Measurements from ENCODE around the gene TMEM54.

Gene TMEM54

DNA sequence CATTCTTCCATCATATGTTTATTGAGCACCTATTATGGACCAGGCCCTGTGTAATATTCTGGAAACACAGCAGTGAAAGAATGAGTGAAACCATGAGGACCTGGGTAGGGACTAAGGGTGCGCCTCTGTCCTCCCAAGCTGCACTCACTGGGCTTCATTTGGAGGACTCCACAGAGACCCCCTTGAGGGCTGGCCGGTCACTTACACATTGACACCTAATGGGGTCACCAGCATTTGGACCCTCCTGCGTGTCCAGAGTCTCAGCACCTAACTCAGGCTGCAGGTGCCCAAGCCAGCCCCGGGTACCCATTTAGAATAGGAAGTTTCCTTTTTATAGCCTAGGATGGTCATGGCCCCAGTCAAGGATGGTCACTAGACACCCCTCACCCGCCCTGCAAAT, 27.7 kb downstream of the TMEM54 start:
- H3K4me3 ChIP-seq (ENCODE audit: low read depth, low read length) = no peak overlapping the region
- TF ChIP-seq, protein P1, sequence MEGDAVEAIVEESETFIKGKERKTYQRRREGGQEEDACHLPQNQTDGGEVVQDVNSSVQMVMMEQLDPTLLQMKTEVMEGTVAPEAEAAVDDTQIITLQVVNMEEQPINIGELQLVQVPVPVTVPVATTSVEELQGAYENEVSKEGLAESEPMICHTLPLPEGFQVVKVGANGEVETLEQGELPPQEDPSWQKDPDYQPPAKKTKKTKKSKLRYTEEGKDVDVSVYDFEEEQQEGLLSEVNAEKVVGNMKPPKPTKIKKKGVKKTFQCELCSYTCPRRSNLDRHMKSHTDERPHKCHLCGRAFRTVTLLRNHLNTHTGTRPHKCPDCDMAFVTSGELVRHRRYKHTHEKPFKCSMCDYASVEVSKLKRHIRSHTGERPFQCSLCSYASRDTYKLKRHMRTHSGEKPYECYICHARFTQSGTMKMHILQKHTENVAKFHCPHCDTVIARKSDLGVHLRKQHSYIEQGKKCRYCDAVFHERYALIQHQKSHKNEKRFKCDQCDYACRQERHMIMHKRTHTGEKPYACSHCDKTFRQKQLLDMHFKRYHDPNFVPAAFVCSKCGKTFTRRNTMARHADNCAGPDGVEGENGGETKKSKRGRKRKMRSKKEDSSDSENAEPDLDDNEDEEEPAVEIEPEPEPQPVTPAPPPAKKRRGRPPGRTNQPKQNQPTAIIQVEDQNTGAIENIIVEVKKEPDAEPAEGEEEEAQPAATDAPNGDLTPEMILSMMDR (conservative IDR thresholded peaks at IDR 0.05; ENCODE audit: low read depth, low read length) = no peak
- DNase-seq (ENCODE audit: low read depth) = no peak

DNA sequence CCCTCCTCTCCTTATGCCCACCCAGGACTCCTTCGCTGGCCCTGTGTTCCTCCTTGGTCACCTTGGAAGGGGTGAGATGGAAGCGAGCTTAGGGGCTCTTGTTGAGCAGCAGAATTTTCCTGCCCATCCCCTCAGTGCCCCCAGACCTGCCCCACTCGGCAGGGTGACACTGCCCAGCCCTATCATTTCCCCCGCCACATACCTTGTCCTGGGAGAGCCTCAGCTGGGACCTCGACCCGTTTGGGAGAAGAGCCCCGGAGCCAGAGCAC, 29.1 kb downstream of the TMEM54 start:
- H3K4me3 ChIP-seq (ENCODE audit: low read depth, low read length) = peak overlapping the region; percentile 30
- TF ChIP-seq, protein P1 (conservative IDR thresholded peaks at IDR 0.05; ENCODE audit: low read depth, low read length) = peak; percentile 4
- no peak for DNase-seq (ENCODE audit: low read depth)

DNA sequence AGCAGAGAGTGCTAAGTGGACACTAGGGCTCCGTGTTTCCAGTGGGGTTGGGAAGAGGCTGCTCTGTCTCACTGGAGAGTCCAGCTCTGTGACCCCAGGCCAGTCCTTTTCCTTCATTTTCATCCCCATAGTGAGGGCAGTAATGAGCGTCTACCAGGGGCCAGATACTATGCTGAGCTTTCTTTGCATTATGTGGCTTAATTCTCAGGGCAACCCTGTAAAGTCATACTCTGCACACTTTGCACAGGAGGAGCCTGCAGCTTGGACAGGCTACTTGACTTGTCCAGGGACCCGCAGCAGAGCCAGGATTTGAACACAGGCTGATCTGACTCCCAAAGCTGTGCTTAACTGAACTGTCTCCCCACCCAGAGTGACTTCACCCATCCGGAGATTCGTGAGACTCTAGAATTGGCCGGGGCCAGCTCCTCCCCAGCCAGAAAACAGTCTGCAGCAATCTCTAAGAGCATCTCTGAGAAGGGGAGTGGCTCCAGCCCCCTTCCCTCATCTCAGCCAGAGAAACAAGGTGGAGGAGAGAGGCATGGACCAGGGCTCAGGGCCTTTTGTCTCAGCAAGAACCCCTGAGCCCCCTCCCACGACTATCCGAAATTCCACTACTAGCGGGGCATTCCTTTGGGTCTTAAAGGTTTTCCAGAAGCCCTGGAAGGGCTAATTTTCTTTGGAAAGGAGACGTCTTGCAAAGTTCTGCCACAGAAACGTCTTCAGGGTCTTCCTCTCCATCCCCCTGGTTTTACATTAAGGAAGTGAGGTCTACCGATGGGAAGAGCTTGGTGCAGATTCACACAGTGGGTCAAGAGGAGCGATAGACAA, 29.6 kb downstream of the TMEM54 start:
- peak overlapping the region; percentile 51 for H3K4me3 ChIP-seq (ENCODE audit: low read depth, low read length)
- TF ChIP-seq, protein P1 (conservative IDR thresholded peaks at IDR 0.05; ENCODE audit: low read depth, low read length) = no peak
- peak; percentile 17 for DNase-seq (ENCODE audit: low read depth)

DNA sequence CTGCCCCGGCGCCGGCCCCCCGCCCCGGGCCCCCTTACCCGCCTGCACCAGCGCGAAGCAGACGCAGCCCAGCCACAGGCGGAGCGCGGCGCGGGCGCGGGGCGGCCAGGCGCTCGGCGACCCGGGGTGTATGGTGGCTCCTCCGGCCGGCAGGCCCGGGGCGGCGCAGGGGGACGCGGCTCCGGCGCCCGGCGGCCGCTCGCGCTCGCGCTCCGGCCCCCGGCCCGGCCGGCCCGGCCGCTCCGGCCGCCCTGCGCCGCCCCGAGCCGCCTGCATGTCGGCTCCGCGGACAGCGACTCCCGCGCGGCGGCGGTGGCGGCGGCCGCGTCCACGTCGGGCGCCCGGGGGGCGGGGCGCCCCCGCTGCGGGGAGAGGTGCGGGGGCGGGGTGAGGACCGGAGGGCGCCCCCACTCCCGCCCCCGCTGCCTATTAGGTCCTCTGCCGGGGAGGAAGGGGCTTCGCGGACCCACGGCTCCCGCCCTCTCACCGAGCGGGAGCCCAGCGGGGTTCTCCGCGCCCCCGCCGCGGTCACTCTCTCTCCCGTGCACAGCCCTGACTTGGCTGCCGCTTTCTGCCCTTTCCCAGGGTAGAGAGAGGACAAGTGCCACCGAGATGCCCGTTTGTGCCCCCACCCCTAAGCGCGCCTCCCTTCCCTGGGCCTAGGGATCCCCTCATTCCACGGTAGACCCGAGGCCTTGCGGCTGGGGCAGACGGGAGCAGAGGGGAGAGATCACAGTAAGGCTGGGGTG, 30.4 kb downstream of the TMEM54 start, which contains the start of gene FNDC5:
TSS of gene FNDC5 (minus strand) at position 298 of the 749 bp plus-strand sequence.
- peak within 1 kb of the TSS; percentile 51 for H3K4me3 ChIP-seq (ENCODE audit: low read depth, low read length)
- TF ChIP-seq, protein P1 (conservative IDR thresholded peaks at IDR 0.05; ENCODE audit: low read depth, low read length) = no peak
- no peak for DNase-seq (ENCODE audit: low read depth)

GRCh38 chr1:32869923-32870614, 31.1 kb downstream of the TMEM54 start:
- TF ChIP-seq, protein P1 (conservative IDR thresholded peaks at IDR 0.05; ENCODE audit: low read depth, low read length) = no peak
- peak overlapping the region; percentile 13 for H3K4me3 ChIP-seq (ENCODE audit: low read depth, low read length)
- DNase-seq (ENCODE audit: low read depth) = no peak

GRCh38 chr1:32868806-32869455, 32.3 kb downstream of the TMEM54 start:
- DNase-seq (ENCODE audit: low read depth) = no peak
- no peak overlapping the region for H3K4me3 ChIP-seq (ENCODE audit: low read depth, low read length)
- TF ChIP-seq, protein P1 (conservative IDR thresholded peaks at IDR 0.05; ENCODE audit: low read depth, low read length) = no peak

All from choroid plexus epithelial cell (primary cell).